ENCODE data around the gene NPAS3. TPM values are rescaled to one million over a fixed set of nuclear protein-coding genes. Genes with fewer than 3 reads are reported as not detected.

The NPAS3 gene
- total and polyA plus RNA-seq, 11 donors = 0.15 to 3.4 (median 0.92) TPM

DNA sequence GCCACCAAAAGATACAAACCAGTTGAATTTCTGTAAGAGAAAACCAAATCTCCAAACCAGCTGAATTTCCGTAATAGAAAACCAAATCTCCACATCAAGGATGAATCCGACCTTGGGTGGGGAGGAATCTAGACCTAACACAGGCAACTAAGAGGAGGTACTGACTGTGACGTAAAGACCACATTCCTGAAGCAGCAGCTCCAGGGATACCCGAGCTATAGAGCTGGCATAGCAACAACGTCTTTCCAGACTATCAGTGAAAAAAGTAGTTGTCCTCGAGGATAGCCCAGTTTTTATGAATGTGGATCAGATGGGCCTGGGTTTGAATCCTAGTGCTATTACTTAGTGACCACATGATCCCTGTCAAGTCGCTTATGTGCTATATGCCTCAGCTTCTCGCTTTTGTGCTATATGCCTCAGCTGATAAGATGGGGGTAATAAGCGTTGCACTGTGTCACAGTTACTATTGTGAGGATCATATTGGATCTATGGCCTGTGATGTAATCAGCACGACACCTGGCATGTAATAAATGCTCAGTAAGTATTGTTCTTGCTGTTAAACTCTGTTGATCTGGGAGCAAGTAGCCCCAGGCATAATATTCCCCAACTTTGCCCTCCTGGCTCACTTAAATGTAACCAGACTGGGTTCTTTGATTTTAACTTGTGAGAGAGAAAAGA lies 898.4 kb downstream of the NPAS3 start:
- H3K9me3 ChIP-seq = no peaks in the 10 kb centered on the region
- no peaks in the 10 kb centered on the region for H3K27me3 ChIP-seq
- no peak for DNase-seq
- TF ChIP-seq, protein P1, sequence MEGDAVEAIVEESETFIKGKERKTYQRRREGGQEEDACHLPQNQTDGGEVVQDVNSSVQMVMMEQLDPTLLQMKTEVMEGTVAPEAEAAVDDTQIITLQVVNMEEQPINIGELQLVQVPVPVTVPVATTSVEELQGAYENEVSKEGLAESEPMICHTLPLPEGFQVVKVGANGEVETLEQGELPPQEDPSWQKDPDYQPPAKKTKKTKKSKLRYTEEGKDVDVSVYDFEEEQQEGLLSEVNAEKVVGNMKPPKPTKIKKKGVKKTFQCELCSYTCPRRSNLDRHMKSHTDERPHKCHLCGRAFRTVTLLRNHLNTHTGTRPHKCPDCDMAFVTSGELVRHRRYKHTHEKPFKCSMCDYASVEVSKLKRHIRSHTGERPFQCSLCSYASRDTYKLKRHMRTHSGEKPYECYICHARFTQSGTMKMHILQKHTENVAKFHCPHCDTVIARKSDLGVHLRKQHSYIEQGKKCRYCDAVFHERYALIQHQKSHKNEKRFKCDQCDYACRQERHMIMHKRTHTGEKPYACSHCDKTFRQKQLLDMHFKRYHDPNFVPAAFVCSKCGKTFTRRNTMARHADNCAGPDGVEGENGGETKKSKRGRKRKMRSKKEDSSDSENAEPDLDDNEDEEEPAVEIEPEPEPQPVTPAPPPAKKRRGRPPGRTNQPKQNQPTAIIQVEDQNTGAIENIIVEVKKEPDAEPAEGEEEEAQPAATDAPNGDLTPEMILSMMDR (IDR thresholded peaks at IDR 0.05) = no peak
- no peak for TF ChIP-seq POLR2A (IDR thresholded peaks at IDR 0.05)
- no peaks in the 10 kb centered on the region for H3K36me3 ChIP-seq
- H3K4me3 ChIP-seq = no peak overlapping the region
- peaks cover 0 to 15% (median 2%) of the 10 kb centered on the region in 12 donors for H3K4me1 ChIP-seq
- WGBS, 4 donors = 87 to 95% (median 94%) methylated on average over 9 to 10 of the region's 10 CpGs
- no peak overlapping the region for H3K27ac ChIP-seq
- ATAC-seq = no peak
- intact Hi-C loops (cut with DNase I) = loop anchor here in 5 of 10 donors (5.0 kb wide), 4 partner anchors 260 to 465 kb away; no protein-coding TSS in a partner anchor

GRCh38 chr14:33837943-33838683 lies 899.4 kb downstream of the NPAS3 start:
- DNase-seq = no peak
- intact Hi-C loops (cut with DNase I) = loop anchor here in 9 of 10 donors (2.0 to 5.0 kb wide), 8 partner anchors 259 to 464 kb away; no protein-coding TSS in a partner anchor
- Histone ChIP-seq H3K9me3 (no peaks in the 10 kb centered on the region), H3K4me1 (peaks cover 0 to 19% (median 2%) of the 10 kb centered on the region in 12 donors), H3K4me3 (no peak overlapping the region), H3K27me3 (no peaks in the 10 kb centered on the region), H3K36me3 (no peaks in the 10 kb centered on the region), H3K27ac (no peak overlapping the region)
- ATAC-seq = no peak
- no peak for TF ChIP-seq POLR2A (IDR thresholded peaks at IDR 0.05)
- TF ChIP-seq, protein P1 (IDR thresholded peaks at IDR 0.05) = no peak
- 43 to 61% (median 50%) methylated on average over 4 of the region's 4 CpGs for WGBS, 4 donors

DNA sequence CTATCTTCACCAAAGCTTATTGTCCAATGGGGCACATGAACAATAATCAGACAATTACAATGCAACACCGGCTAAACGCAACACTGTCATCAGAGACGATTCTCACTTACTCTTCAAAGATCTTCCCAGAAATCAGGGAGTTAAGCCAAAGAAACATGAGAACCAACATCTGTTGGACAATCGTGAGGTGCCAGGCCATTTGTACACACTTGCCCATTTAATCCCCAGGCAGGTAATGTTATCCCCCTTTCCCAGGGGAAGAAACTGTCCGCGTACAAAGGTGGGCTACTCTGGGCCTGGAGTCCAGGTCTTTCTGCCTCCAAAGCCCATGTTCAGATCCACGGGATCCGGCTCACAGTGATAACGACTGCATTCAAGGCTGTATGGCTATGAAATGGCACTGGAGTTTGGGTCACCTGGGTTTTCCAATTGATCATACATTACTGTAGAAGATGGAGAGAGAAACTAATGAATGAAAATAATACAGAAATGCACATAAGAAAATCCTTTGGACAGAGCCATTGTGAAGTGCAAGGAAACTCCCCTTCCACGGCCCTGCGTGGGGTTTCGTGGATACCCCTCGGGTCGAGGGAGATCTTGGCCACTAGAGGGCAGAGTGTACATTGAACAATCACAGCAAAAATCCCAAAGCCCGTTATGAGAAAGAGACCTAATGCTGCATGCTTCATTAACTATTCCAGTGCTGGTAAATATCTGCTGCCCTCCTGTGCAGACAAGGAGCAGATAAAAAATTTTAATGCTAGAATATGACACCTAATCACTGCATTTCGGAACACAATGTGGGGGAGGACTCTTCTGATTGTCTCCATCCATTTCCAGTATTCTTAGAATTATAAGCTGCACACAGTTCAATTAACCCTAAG lies 900.8 kb downstream of the NPAS3 start:
- no peaks in the 10 kb centered on the region for H3K36me3 ChIP-seq
- ATAC-seq = peak; percentile 65 to 81 (median 74)
- H3K27ac ChIP-seq = no peak overlapping the region
- H3K4me3 ChIP-seq = no peak overlapping the region
- H3K9me3 ChIP-seq = no peaks in the 10 kb centered on the region
- H3K27me3 ChIP-seq = no peaks in the 10 kb centered on the region
- 43 to 49% (median 47%) methylated on average over 16 of the region's 16 CpGs for WGBS, 4 donors
- H3K4me1 ChIP-seq = peaks cover 0 to 19% (median 2%) of the 10 kb centered on the region in 12 donors
- TF ChIP-seq, protein P1 (IDR thresholded peaks at IDR 0.05) = peak; percentile 77 to 95 (median 86)
- TF ChIP-seq POLR2A (IDR thresholded peaks at IDR 0.05) = no peak
- intact Hi-C loops (cut with DNase I) = loop anchor here (1.0 to 10.0 kb wide), 15 partner anchors 115 to 484 kb away; partner anchors contain the start of gene EGLN3 (in 2 of the 10)
- peak in 4 of 5 donors; percentile 37 to 53 (median 47) for DNase-seq
